DOHH2 (cell line): Measurements from ENCODE around the gene PPFIA1.

Experiments used
- H3F3A ChIP-seq: fragments of 200-600 bp; sonication (generic), shearing (Covaris generic); 2 replicates; pipeline ENCODE4 v1.6.0; 2016; ENCODE audit warnings: antibody characterized with exemption, mild to moderate bottlenecking; ENCODE audit not compliant: control insufficient read depth, insufficient read depth
- H3K27ac ChIP-seq: fragments of 200-600 bp; sonication (generic); 2 replicates; pipeline ENCODE4 v1.5.1; 2014; ENCODE audit warnings: low read depth, mild to moderate bottlenecking, low read length, moderate library complexity
- H3K27me3 ChIP-seq: fragments of 200-600 bp; sonication (generic); 2 replicates; pipeline ENCODE4 v1.6.1; 2014; ENCODE audit warnings: mild to moderate bottlenecking, low read length, mixed read lengths; ENCODE audit not compliant: control insufficient read depth
- H3K36me3 ChIP-seq: fragments of 200-600 bp; sonication (generic); 2 replicates; pipeline ENCODE4 v1.6.1; 2014; ENCODE audit warnings: mild to moderate bottlenecking, low read length, moderate library complexity, mixed read lengths; ENCODE audit not compliant: control insufficient read depth
- H3K4me1 ChIP-seq: fragments of 200-600 bp; sonication (generic); 2 replicates; pipeline ENCODE4 v1.6.1; 2014; ENCODE audit warnings: mild to moderate bottlenecking, low read length, mixed read lengths; ENCODE audit not compliant: control insufficient read depth
- H3K4me2 ChIP-seq: fragments of 200-600 bp; sonication (generic); 2 replicates; pipeline ENCODE4 v1.6.0; 2014; ENCODE audit warnings: mild to moderate bottlenecking, low read length, moderate library complexity
- H3K4me3 ChIP-seq: fragments of 200-600 bp; sonication (generic); 2 replicates; pipeline ENCODE4 v1.5.1; 2014; ENCODE audit warnings: mild to moderate bottlenecking, low read length, mixed read lengths
- H3K79me2 ChIP-seq: fragments of 200-600 bp; sonication (generic); 2 replicates; pipeline ENCODE4 v1.6.1; 2014; ENCODE audit warnings: mild to moderate bottlenecking, low read length, mixed read lengths; ENCODE audit not compliant: control insufficient read depth
- H3K9me2 ChIP-seq: fragments of 200-600 bp; sonication (generic); replicated peaks from 2 replicates; pipeline ENCODE4 v1.6.1; 2014; ENCODE audit warnings: mild to moderate bottlenecking, low read length, mixed read lengths; ENCODE audit not compliant: control insufficient read depth
- H3K9me3 ChIP-seq: fragments of 200-600 bp; sonication (generic); 2 replicates; pipeline ENCODE4 v1.6.1; 2014; ENCODE audit warnings: antibody characterized with exemption, low read length, mixed read lengths; ENCODE audit not compliant: control insufficient read depth, insufficient read depth
- H4K20me1 ChIP-seq: fragments of 200-600 bp; sonication (generic); 2 replicates; pipeline ENCODE4 v1.6.0; 2014; ENCODE audit warnings: low read depth, mild to moderate bottlenecking, antibody characterized with exemption, low read length, moderate library complexity; ENCODE audit not compliant: control insufficient read depth, insufficient read depth
- CTCF ChIP-seq: fragments of 200-600 bp; sonication (generic); IDR thresholded peaks from one replicate; pipeline ENCODE4 v1.5.1; 2014; ENCODE audit warnings: antibody characterized with exemption, mild to moderate bottlenecking, low read depth, low read length; ENCODE audit not compliant: poor library complexity, severe bottlenecking
- EZH2phosphoT487 ChIP-seq: fragments of 200-600 bp; sonication (generic); IDR thresholded peaks from 2 replicates; pipeline ENCODE4 v1.6.1; 2017; ENCODE audit warnings: borderline replicate concordance, mild to moderate bottlenecking, antibody characterized with exemption, low read length, moderate library complexity, mixed read lengths

PPFIA1 gene

DNA sequence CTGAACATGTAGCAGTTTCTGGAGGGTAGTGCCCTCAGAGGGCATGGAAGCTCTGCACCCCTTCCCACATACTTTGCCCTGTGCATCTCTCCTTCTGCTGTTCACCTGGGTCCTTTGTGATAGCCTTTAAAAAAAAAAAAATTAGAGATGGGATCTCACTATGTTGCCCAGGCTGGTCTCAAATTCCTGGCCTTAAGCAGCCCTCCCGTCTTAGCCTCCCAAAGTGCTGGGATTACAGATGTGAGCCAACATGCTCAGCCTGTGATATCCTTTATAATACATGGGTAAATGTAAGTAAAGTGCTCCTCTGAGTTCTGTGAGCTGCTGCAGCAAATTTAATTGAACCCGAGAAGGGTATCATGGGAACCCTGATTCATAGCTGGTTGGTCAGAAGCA lies 33.7 kb downstream of the PPFIA1 start:
- Histone ChIP-seq H3K9me3 (no peaks in the 10 kb centered on the region), H3F3A (no peaks in the 10 kb centered on the region), H4K20me1 (peaks cover 6% of the 10 kb centered on the region; the same call in 1 of the 2 replicates), H3K27ac (no peak overlapping the region), H3K27me3 (no peaks in the 10 kb centered on the region), H3K36me3 (peaks cover 4% of the 10 kb centered on the region; the same call in 1 of the 2 replicates), H3K4me1 (no peaks in the 10 kb centered on the region), H3K79me2 (peaks cover 25% of the 10 kb centered on the region), H3K4me3 (no peak overlapping the region), H3K9me2 (no peaks in the 10 kb centered on the region), H3K4me2 (no peak overlapping the region)
- TF ChIP-seq EZH2phosphoT487: no peak
- no peak for TF ChIP-seq CTCF

GRCh38 chr11:70305501-70305900 lies 35.0 kb downstream of the PPFIA1 start:
- Histone ChIP-seq H3F3A (no peaks in the 10 kb centered on the region), H3K9me2 (no peaks in the 10 kb centered on the region), H3K27ac (no peak overlapping the region), H3K79me2 (peaks cover 21% of the 10 kb centered on the region), H3K4me3 (no peak overlapping the region), H3K9me3 (no peaks in the 10 kb centered on the region), H3K4me1 (no peaks in the 10 kb centered on the region), H3K36me3 (peaks cover 4% of the 10 kb centered on the region; the same call in 1 of the 2 replicates), H4K20me1 (peaks cover 6% of the 10 kb centered on the region; the same call in 1 of the 2 replicates), H3K27me3 (no peaks in the 10 kb centered on the region), H3K4me2 (no peak overlapping the region)
- no peak for TF ChIP-seq CTCF
- no peak for TF ChIP-seq EZH2phosphoT487

DNA sequence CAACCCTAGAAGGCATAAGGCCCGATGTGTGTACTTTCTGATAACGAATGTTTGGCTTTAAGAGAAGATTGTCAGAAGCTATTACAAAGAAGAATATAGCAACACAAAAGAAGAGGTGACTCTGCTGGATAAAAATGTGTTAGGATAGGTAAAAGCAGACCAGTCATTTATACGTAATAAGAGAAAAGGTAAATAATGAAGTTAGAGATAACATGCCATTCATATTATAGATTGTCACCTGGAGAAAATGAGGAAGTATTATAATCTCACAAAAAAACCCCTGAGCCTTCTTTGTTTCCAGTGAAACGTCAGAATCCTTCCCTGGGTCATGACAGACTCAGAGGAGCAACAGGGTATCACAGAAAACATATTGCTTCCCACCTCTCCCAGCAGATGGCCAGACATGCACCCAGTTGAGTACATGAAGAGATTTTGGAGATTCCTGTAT lies 36.1 kb downstream of the PPFIA1 start:
- Histone ChIP-seq H3K79me2 (peaks cover 16% of the 10 kb centered on the region), H3K27me3 (no peaks in the 10 kb centered on the region), H3K27ac (no peak overlapping the region), H3K36me3 (peaks cover 4% of the 10 kb centered on the region; the same call in 1 of the 2 replicates), H3K4me1 (no peaks in the 10 kb centered on the region), H3K9me3 (no peaks in the 10 kb centered on the region), H3F3A (no peaks in the 10 kb centered on the region), H3K9me2 (no peaks in the 10 kb centered on the region), H3K4me3 (no peak overlapping the region), H3K4me2 (no peak overlapping the region), H4K20me1 (no peaks in the 10 kb centered on the region)
- TF ChIP-seq EZH2phosphoT487 (no peak), CTCF (no peak)
